ENCODE measurements around the gene TRAF7. TPM values are rescaled to one million over a fixed set of nuclear protein-coding genes. Genes with fewer than 3 reads are reported as not detected.

TRAF7 gene
- total RNA-seq, 1 experiment from 2014 or later: 160 TPM

GRCh38 chr16:2208308-2208707 is 52.7 kb downstream of the TRAF7 start:
- no TSS peak for BruUV-seq (replicated peaks)
- CTCF ChIA-PET: no interaction called here
- no peak for TF ChIP-seq ATF3 (IDR thresholded peaks at IDR 0.05)
- no peak for TF ChIP-seq CEBPB (IDR thresholded peaks at IDR 0.05; ENCODE audit: low read depth)
- no peak for TF ChIP-seq ZNF274 (IDR thresholded peaks at IDR 0.05; ENCODE audit: low read depth, low read length)
- no peak for TF ChIP-seq REST (IDR thresholded peaks at IDR 0.05; ENCODE audit: low read depth)
- no peak for TF ChIP-seq SP1 (IDR thresholded peaks at IDR 0.05; ENCODE audit: low read depth)
- no peak for TF ChIP-seq EZH2phosphoT487 (IDR thresholded peaks at IDR 0.05; ENCODE audit: borderline replicate concordance)
- TF ChIP-seq EGR1 (IDR thresholded peaks at IDR 0.05; ENCODE audit: low read depth): no peak
- no peak for TF ChIP-seq ELF1 (IDR thresholded peaks at IDR 0.05; ENCODE audit: borderline replicate concordance, low read depth)
- no peak for TF ChIP-seq JUND (IDR thresholded peaks at IDR 0.05)
- TF ChIP-seq POLR2A (IDR thresholded peaks at IDR 0.05; ENCODE audit: borderline replicate concordance, extremely low read depth, insufficient read depth, insufficient read length): no peak
- no peak for TF ChIP-seq CTCF (IDR thresholded peaks at IDR 0.05 in 2 of 3, conservative IDR thresholded peaks at IDR 0.05 in 1 of 3; ENCODE audit: borderline replicate concordance in 1 of 3, insufficient read depth in 1 of 3, low read depth in 2 of 3, low read length in 2 of 3)
- no peak for TF ChIP-seq EZH2 (IDR thresholded peaks at IDR 0.05)
- TF ChIP-seq ZFX (IDR thresholded peaks at IDR 0.05): no peak
- no peak for TF ChIP-seq YY1 (IDR thresholded peaks at IDR 0.05; ENCODE audit: extremely low read depth, insufficient replicate concordance, low read depth, low read length)
- TF ChIP-seq POLR2AphosphoS5 (IDR thresholded peaks at IDR 0.05; ENCODE audit: low read depth, low read length): no peak
- TF ChIP-seq MAX (IDR thresholded peaks at IDR 0.05): no peak
- no peak for TF ChIP-seq RAD21 (IDR thresholded peaks at IDR 0.05; ENCODE audit: low read depth)
- TF ChIP-seq SIN3A (IDR thresholded peaks at IDR 0.05; ENCODE audit: low read depth): no peak
- no peak for TF ChIP-seq SRF (IDR thresholded peaks at IDR 0.05; ENCODE audit: low read depth)
- Histone ChIP-seq H3K36me3 (ENCODE audit: control insufficient read depth in 1 of 2, insufficient read depth in 2 of 2, low read length in 2 of 2) (peaks cover 4 to 33% of the 10 kb centered on the region in 2 experiments; a peak in 3 of 4 replicates), H2AFZ (ENCODE audit: low read depth, low read length, poor library complexity, severe bottlenecking) (no peak overlapping the region), H3K79me2 (ENCODE audit: insufficient read depth, low read length) (peaks cover 42% of the 10 kb centered on the region), H3K9ac (ENCODE audit: low read length) (no peak overlapping the region), H4K20me1 (ENCODE audit: insufficient read depth) (peaks cover 9% of the 10 kb centered on the region; the same call in 1 of the 2 replicates), H3K4me1 (ENCODE audit: control insufficient read depth in 1 of 2, insufficient read depth in 2 of 2, low read length in 2 of 2) (peaks cover 19 to 41% of the 10 kb centered on the region in 2 experiments), H3K27me3 (ENCODE audit: insufficient read depth, low read length) (no peaks in the 10 kb centered on the region), H3K9me3 (ENCODE audit: control insufficient read depth in 1 of 2, insufficient read depth in 1 of 2, low read depth in 1 of 2, low read length in 2 of 2) (no peaks in the 10 kb centered on the region), H3K4me2 (ENCODE audit: low read length) (no peak overlapping the region), H3K4me3 (replicated peaks in 1 of 2; ENCODE audit: low read depth in 1 of 2, low read length in 2 of 2) (no peak overlapping the region), H3K27ac (ENCODE audit: low read depth, low read length) (no peak overlapping the region), H3K9me2 (ENCODE audit: insufficient read depth) (no peaks in the 10 kb centered on the region)
- POLR2A ChIA-PET: no interaction called here
- intact Hi-C loops (cut with micrococcal nuclease): no loop called here
- RAD21 ChIA-PET (ENCODE audit: low non-redundant PET in 1 of 2, low total read pairs in 2 of 2, uncharacterized antibody in 2 of 2, unreplicated experiment in 2 of 2): no interaction called here
- no peak for DNase-seq (ENCODE audit: low read depth, low spot score)
- no peak for ATAC-seq
